ENCODE measurements around the gene BRINP2. TPM values are rescaled to one million over a fixed set of nuclear protein-coding genes. Genes with fewer than 3 reads are reported as not detected.

Gene BRINP2
- total RNA-seq, 2 donors from 2014 or later = not detected

- DNase-seq = no peak
- Histone ChIP-seq H3K9ac (ENCODE audit: extremely low read depth, low read length, poor library complexity, severe bottlenecking) (no peak overlapping the region), H3K36me3 (ENCODE audit: control insufficient read depth, insufficient read depth, low read length) (no peaks in the 10 kb centered on the region), H3K27me3 (ENCODE audit: control insufficient read depth, insufficient read depth, low read length, poor library complexity, severe bottlenecking) (no peaks in the 10 kb centered on the region), H3K4me1 (ENCODE audit: control insufficient read depth, insufficient read depth, low read length) (no peaks in the 10 kb centered on the region), H3K9me3 (ENCODE audit: control insufficient read depth, low read length) (no peaks in the 10 kb centered on the region), H3K27ac (ENCODE audit: low read depth, low read length) (no peak overlapping the region), H3K4me3 (ENCODE audit: low read length) (no peak overlapping the region)
- Mint-ChIP-seq H3K9me3 (no peaks in the 10 kb centered on the region), H3K4me1 (peaks cover 14% of the 10 kb centered on the region), H3K27ac (no peak overlapping the region), H3K4me3 (no peak overlapping the region), H3K27me3 (ENCODE audit: insufficient read depth) (peaks cover 29% of the 10 kb centered on the region), H3K36me3 (ENCODE audit: low read depth) (no peaks in the 10 kb centered on the region)
- 82 to 92% methylated on average over 2 to 3 of the region's 3 CpGs for WGBS, 2 experiments (ENCODE audit: insufficient coverage in 1 of 2, insufficient read length in 1 of 2)
- TF ChIP-seq, protein P1, sequence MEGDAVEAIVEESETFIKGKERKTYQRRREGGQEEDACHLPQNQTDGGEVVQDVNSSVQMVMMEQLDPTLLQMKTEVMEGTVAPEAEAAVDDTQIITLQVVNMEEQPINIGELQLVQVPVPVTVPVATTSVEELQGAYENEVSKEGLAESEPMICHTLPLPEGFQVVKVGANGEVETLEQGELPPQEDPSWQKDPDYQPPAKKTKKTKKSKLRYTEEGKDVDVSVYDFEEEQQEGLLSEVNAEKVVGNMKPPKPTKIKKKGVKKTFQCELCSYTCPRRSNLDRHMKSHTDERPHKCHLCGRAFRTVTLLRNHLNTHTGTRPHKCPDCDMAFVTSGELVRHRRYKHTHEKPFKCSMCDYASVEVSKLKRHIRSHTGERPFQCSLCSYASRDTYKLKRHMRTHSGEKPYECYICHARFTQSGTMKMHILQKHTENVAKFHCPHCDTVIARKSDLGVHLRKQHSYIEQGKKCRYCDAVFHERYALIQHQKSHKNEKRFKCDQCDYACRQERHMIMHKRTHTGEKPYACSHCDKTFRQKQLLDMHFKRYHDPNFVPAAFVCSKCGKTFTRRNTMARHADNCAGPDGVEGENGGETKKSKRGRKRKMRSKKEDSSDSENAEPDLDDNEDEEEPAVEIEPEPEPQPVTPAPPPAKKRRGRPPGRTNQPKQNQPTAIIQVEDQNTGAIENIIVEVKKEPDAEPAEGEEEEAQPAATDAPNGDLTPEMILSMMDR (conservative IDR thresholded peaks at IDR 0.05) = no peak
These were observed 38.6 kb downstream of the BRINP2 start for GRCh38 chr1:177209357-177209756.

DNA sequence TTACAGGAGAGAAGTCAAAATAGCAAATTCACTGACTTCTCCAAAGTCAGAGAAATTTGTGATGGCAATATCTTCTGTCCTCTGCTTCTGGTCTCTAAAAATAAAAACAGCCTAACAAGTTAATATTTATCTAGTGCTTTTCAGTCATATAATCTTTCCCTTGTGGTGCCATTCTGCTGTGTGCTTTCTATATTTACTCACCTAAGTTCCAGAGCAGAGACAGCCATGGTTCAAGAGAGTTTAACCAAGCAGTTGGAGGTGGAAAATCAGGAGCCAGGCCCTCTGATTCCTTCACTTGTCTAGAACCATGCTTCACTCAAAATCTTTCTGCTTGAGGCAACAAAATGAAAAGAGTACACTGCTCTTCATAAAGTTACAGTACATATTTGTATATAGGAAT lies 39.3 kb downstream of the BRINP2 start:
- Histone ChIP-seq H3K9ac (ENCODE audit: extremely low read depth, low read length, poor library complexity, severe bottlenecking) (no peak overlapping the region), H3K9me3 (ENCODE audit: control insufficient read depth, low read length) (no peaks in the 10 kb centered on the region), H3K4me1 (ENCODE audit: control insufficient read depth, insufficient read depth, low read length) (no peaks in the 10 kb centered on the region), H3K4me3 (ENCODE audit: low read length) (no peak overlapping the region), H3K27ac (ENCODE audit: low read depth, low read length) (no peak overlapping the region), H3K36me3 (ENCODE audit: control insufficient read depth, insufficient read depth, low read length) (no peaks in the 10 kb centered on the region), H3K27me3 (ENCODE audit: control insufficient read depth, insufficient read depth, low read length, poor library complexity, severe bottlenecking) (no peaks in the 10 kb centered on the region)
- Mint-ChIP-seq H3K27me3 (ENCODE audit: insufficient read depth) (peaks cover 29% of the 10 kb centered on the region), H3K27ac (no peak overlapping the region), H3K9me3 (no peaks in the 10 kb centered on the region), H3K4me3 (no peak overlapping the region), H3K4me1 (peaks cover 14% of the 10 kb centered on the region), H3K36me3 (ENCODE audit: low read depth) (no peaks in the 10 kb centered on the region)
- TF ChIP-seq, protein P1 (conservative IDR thresholded peaks at IDR 0.05) = no peak
- no peak for DNase-seq

DNA sequence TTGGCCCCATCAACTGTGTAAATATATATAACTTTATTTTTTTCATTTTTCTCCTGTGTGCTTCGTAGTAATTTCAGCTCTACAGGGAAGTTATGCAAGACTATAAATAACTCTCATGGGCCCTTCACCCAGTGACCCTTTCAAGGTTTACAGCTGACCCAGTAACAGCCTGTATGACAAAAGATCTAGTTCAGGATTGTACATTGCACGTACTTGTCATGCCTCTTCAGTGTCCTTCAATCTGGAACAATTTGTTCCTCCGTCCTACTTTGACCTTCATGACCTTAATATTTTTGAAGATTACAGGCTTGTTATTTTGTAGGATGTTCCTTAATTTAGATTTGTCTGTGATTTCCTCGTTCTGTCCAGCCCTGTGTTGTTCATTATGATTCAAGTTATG lies 40.5 kb downstream of the BRINP2 start:
- 91 to 93% methylated on average over 4 of the region's 4 CpGs for WGBS, 2 experiments (ENCODE audit: insufficient coverage in 1 of 2, insufficient read length in 1 of 2)
- Mint-ChIP-seq H3K9me3 (no peaks in the 10 kb centered on the region), H3K27ac (no peak overlapping the region)

More for the DNA sequence above, 40.5 kb downstream of the BRINP2 start:
- Histone ChIP-seq H3K27me3 (ENCODE audit: control insufficient read depth, insufficient read depth, low read length, poor library complexity, severe bottlenecking) (no peaks in the 10 kb centered on the region), H3K27ac (ENCODE audit: low read depth, low read length) (no peak overlapping the region), H3K9ac (ENCODE audit: extremely low read depth, low read length, poor library complexity, severe bottlenecking) (no peak overlapping the region), H3K4me1 (ENCODE audit: control insufficient read depth, insufficient read depth, low read length) (no peaks in the 10 kb centered on the region), H3K4me3 (ENCODE audit: low read length) (no peak overlapping the region), H3K9me3 (ENCODE audit: control insufficient read depth, low read length) (peaks cover 2% of the 10 kb centered on the region), H3K36me3 (ENCODE audit: control insufficient read depth, insufficient read depth, low read length) (no peaks in the 10 kb centered on the region)
- no peak for DNase-seq
- TF ChIP-seq, protein P1 (conservative IDR thresholded peaks at IDR 0.05) = no peak
- H3K4me1 Mint-ChIP-seq = peaks cover 10% of the 10 kb centered on the region
- H3K4me3 Mint-ChIP-seq = no peak overlapping the region
- H3K27me3 Mint-ChIP-seq (ENCODE audit: insufficient read depth) = peaks cover 29% of the 10 kb centered on the region
- H3K36me3 Mint-ChIP-seq (ENCODE audit: low read depth) = no peaks in the 10 kb centered on the region
